GM12878 (cell line): ENCODE measurements around the gene RAB28. TPM values are rescaled to one million over a fixed set of nuclear protein-coding genes. Genes with fewer than 3 reads are reported as not detected.

Experiments used
- ATAC-seq: fragments of 200-7000 bp; cut with Tn5 transposase; 3 replicates; pipeline ENCODE4 v1.9.1; 2020; ENCODE audit warnings: mild to moderate bottlenecking, moderate library complexity
- BruUV-seq: library from RNA; stranded (reverse); fragments of 400-500 nt; replicated peaks from 2 replicates; lab custom pipeline; 2021; lab: Mats Ljungman, UMichigan
- CTCF ChIA-PET: fragments of 300-600 bp; sonication (Branson Sonifier 250); formaldehyde crosslinking; extraction: SDS; loops from one replicate; lab custom pipeline; 2021; ENCODE audit warnings: inconsistent platforms; lab: Yijun Ruan, JAX
- POLR2A ChIA-PET: fragments of 350-600 bp; formaldehyde crosslinking; extraction: SDS; loops from one replicate; lab custom pipeline; 2021; ENCODE audit warnings: inconsistent platforms; lab: Charles Lee
- RAD21 ChIA-PET: fragments of 300-600 bp; sonication (Branson Sonifier 250); formaldehyde crosslinking; loops from one replicate; lab custom pipeline; 2023; ENCODE audit warnings: antibody characterized with exemption; ENCODE audit not compliant: unreplicated experiment; lab: Charles Lee
- SMC1A ChIA-PET: fragments of 300-600 bp; sonication (Branson Sonifier 250); formaldehyde crosslinking; loops from one replicate; lab custom pipeline; 2023; ENCODE audit not compliant: unreplicated experiment, uncharacterized antibody; lab: Charles Lee
- DNase-seq: peaks from one replicate; pipeline ENCODE4 v3.0.0-alpha.2; 2011; ENCODE audit warnings: low read depth, low spot score
- FAIRE-seq: peaks from 3 replicates; lab custom pipeline; 2011; peaks lifted over from hg19 to GRCh38; lab: Jason Lieb, UNC
- H2AFZ ChIP-seq: 2 replicates; pipeline ENCODE4 v1.6.0; 2011; ENCODE audit warnings: low read depth, low read length, control low read depth; ENCODE audit not compliant: control insufficient read depth
- H3K27ac ChIP-seq: 2 replicates; pipeline ENCODE4 v1.5.1; 2011; ENCODE audit warnings: control low read depth; ENCODE audit not compliant: control insufficient read depth, insufficient read depth
- H3K27me3 ChIP-seq, 2 experiments: replicated peaks in 1 of 2; 2 replicates each; pipeline versions ENCODE4 v1.6.0 to v1.6.1; 2011; ENCODE audit warnings: low read length in 1 of 2; ENCODE audit not compliant: control insufficient read depth in 2 of 2, insufficient read depth in 2 of 2
- H3K36me3 ChIP-seq, 2 experiments: 2 replicates each; pipeline ENCODE4 v1.5.1; 2011; ENCODE audit warnings: low read length in 1 of 2; ENCODE audit not compliant: control insufficient read depth in 2 of 2, insufficient read depth in 2 of 2
- H3K4me1 ChIP-seq: 2 replicates; pipeline ENCODE4 v1.6.1; 2011; ENCODE audit warnings: mild to moderate bottlenecking, low read length, moderate library complexity, mixed read lengths; ENCODE audit not compliant: control insufficient read depth, insufficient read depth
- H3K4me2 ChIP-seq: 2 replicates; pipeline ENCODE4 v1.6.0; 2011; ENCODE audit warnings: control low read depth; ENCODE audit not compliant: control insufficient read depth, insufficient read depth
- H3K4me3 ChIP-seq: fragments of 200-600 bp; sonication (generic); 2 replicates; pipeline ENCODE4 v1.5.1; 2016
- H3K79me2 ChIP-seq: 2 replicates; pipeline ENCODE4 v1.6.0; 2011; ENCODE audit warnings: low read length; ENCODE audit not compliant: control insufficient read depth, insufficient read depth
- H3K9ac ChIP-seq: 2 replicates; pipeline ENCODE4 v1.8.0; 2011; ENCODE audit warnings: low read length, control low read depth, mixed read lengths; ENCODE audit not compliant: control insufficient read depth, insufficient read depth
- H3K9me3 ChIP-seq: replicated peaks from 3 replicates; pipeline ENCODE4 v1.5.1; 2011; ENCODE audit warnings: mild to moderate bottlenecking, low read length; ENCODE audit not compliant: control insufficient read depth, insufficient read depth
- H4K20me1 ChIP-seq: 2 replicates; pipeline ENCODE4 v1.6.0; 2011; ENCODE audit not compliant: control insufficient read depth, insufficient read depth
- ESRRA ChIP-seq: IDR thresholded peaks from 2 replicates; pipeline ENCODE4 v1.6.1; 2012; ENCODE audit warnings: mild to moderate bottlenecking, low read length, improper control_type of control experiment
- IRF3 ChIP-seq: fragments of 450-650 bp; IDR thresholded peaks from 2 replicates; pipeline ENCODE4 v1.6.1; 2014; ENCODE audit warnings: mild to moderate bottlenecking
- LARP7 ChIP-seq: fragments of 450-650 bp; IDR thresholded peaks from 2 replicates; pipeline ENCODE4 v1.6.1; 2017; ENCODE audit warnings: mild to moderate bottlenecking
- MYB ChIP-seq: fragments of 150-350 bp; IDR thresholded peaks from 2 replicates; pipeline ENCODE4 v1.6.1; 2014; ENCODE audit warnings: mild to moderate bottlenecking, low read depth, low read length, borderline replicate concordance
- NFIC ChIP-seq: IDR thresholded peaks from 2 replicates; pipeline ENCODE4 v1.6.1; 2012; ENCODE audit warnings: low read depth, mild to moderate bottlenecking, inconsistent platforms, low read length, moderate library complexity
- PKNOX1 ChIP-seq: fragments of 450-650 bp; IDR thresholded peaks from 2 replicates; pipeline ENCODE4 v1.6.1; 2016; ENCODE audit warnings: mild to moderate bottlenecking
- PML ChIP-seq: IDR thresholded peaks from 2 replicates; pipeline ENCODE4 v1.6.1; 2012; ENCODE audit warnings: low read length, inconsistent platforms
- POLR2AphosphoS2 ChIP-seq: IDR thresholded peaks from 2 replicates; pipeline ENCODE4 v1.6.1; 2011; ENCODE audit warnings: low read depth, mild to moderate bottlenecking, low read length, improper control_type of control experiment, moderate library complexity
- POU2F2 ChIP-seq: IDR thresholded peaks from 3 replicates; pipeline ENCODE4 v1.6.1; 2011; ENCODE audit warnings: low read depth, mild to moderate bottlenecking, low read length, borderline replicate concordance
- RELA ChIP-seq: fragments of 450-650 bp; IDR thresholded peaks from 2 replicates; pipeline ENCODE4 v1.8.0; 2014; ENCODE audit warnings: borderline replicate concordance; ENCODE audit not compliant: partially characterized antibody
- SKIL ChIP-seq: fragments of 450-650 bp; IDR thresholded peaks from 2 replicates; pipeline ENCODE4 v1.6.1; 2017; ENCODE audit warnings: mild to moderate bottlenecking, low read depth, inconsistent platforms; ENCODE audit not compliant: poor library complexity, severe bottlenecking
- SMC3 ChIP-seq: IDR thresholded peaks from 2 replicates; pipeline ENCODE4 v1.6.1; 2011; ENCODE audit warnings: low read length, improper control_type of control experiment, borderline replicate concordance
- STAT1 ChIP-seq: fragments of 450-650 bp; conservative IDR thresholded peaks from 2 replicates; pipeline ENCODE4 v1.6.1; 2014; ENCODE audit warnings: antibody characterized with exemption, mild to moderate bottlenecking
- TAF1 ChIP-seq: IDR thresholded peaks from 2 replicates; pipeline ENCODE4 v1.6.1; 2011; ENCODE audit warnings: mild to moderate bottlenecking, low read depth, low read length, borderline replicate concordance
- YY1 ChIP-seq: IDR thresholded peaks from 2 replicates; pipeline ENCODE4 v1.6.1; 2011; ENCODE audit warnings: low read depth, mild to moderate bottlenecking, low read length
- whole genome bisulfite sequencing: methylation state at CpG from one replicate; pipeline ENCODE4 v1.1.6; 2016; ENCODE audit warnings: low lambda C conversion rate; ENCODE audit not compliant: insufficient replicate concordance, insufficient coverage; ENCODE audit errors: missing lambda C conversion rate; 5-methylcytosine and 5-hydroxymethylcytosine counted together
- in situ Hi-C: fragments of 300-500 bp; cut with MboI; formaldehyde crosslinking; loops from 9 replicates; pipeline ENCODE4 v1.14.3; 2018; ENCODE audit warnings: mixed read lengths
- intact Hi-C: fragments of 100-400 bp; cut with micrococcal nuclease; formaldehyde crosslinking; loops from one replicate; pipeline ENCODE4 v1.14.2; 2022; ENCODE audit not compliant: unreplicated experiment
- polyA plus RNA-seq, 11 experiments: library from polyadenylated mRNA; depleted of rRNA in 4 of 11; unstranded in 6 of 11; stranded (reverse) in 5 of 11; fragments of >200 nt; fragmentation: Nextera tagmentation in 4 of 11; fragmentation: Illumina TruSeq in 1 of 11; extraction: Ambion mirVana in 4 of 11; extraction: Trizol in 1 of 11; gene quantifications; 1 replicate in 1 of 11; 2 replicates in 10 of 11; pipeline versions ENCODE4 v1.2.1 to v1.2.3, GENCODE V29; 2011 to 2016; ENCODE audit warnings: inconsistent platforms in 2 of 11, missing spikeins in 2 of 11, low read depth in 1 of 11
- total RNA-seq, 4 experiments: library from RNA; depleted of rRNA in 3 of 4; stranded (reverse); fragments of >200 nt in 3 of 4; fragmentation: Illumina TruSeq in 1 of 4; extraction: Trizol in 1 of 4; gene quantifications; 2 replicates each; pipeline versions ENCODE4 v1.2.1 to v1.2.3, GENCODE V29; 2013 to 2021
- TF ChIP-seq, protein P1 (sequence below): fragments of 450-650 bp; IDR thresholded peaks from 2 replicates; pipeline ENCODE4 v1.6.1; 2017; ENCODE audit warnings: mild to moderate bottlenecking, moderate library complexity

Gene RAB28
- total and polyA plus RNA-seq, 10 of the 15 experiments (the other 5 are each of a cell fraction or from before 2014, with no cell fraction given) = 5.8 to 29.3 (median 16.9) TPM

- ChIA-PET POLR2A (interaction anchor here (0.5 kb wide), 1 partner anchor 40 kb away, joined by 5 read pairs; no protein-coding TSS in a partner anchor), SMC1A (no interaction called here), CTCF (no interaction called here), RAD21 (no interaction called here)
- no peaks in the 10 kb centered on the region for H3K79me2 ChIP-seq
- no peak overlapping the region for H3K4me3 ChIP-seq
- ATAC-seq = no peak
- no peaks in the 10 kb centered on the region for H4K20me1 ChIP-seq
- H3K9ac ChIP-seq = no peak overlapping the region
- BruUV-seq = no TSS peak
- H3K4me1 ChIP-seq = no peaks in the 10 kb centered on the region
- no peak for FAIRE-seq
- in situ Hi-C loops (no loop called here), intact Hi-C loops (no loop called here)
- no peak overlapping the region for H3K4me2 ChIP-seq
- no peaks in the 10 kb centered on the region for H3K36me3 ChIP-seq
- no peak for DNase-seq
- no peaks in the 10 kb centered on the region for H3K9me3 ChIP-seq
- H3K27ac ChIP-seq = no peak overlapping the region
- no peak overlapping the region for H2AFZ ChIP-seq
- no peaks in the 10 kb centered on the region for H3K27me3 ChIP-seq
- 100% methylated on average over 3 of the region's 3 CpGs for WGBS
- TF ChIP-seq ESRRA (no peak), SKIL (no peak), LARP7 (no peak), RELA (no peak), NFIC (no peak), IRF3 (no peak), PML (no peak), TAF1 (no peak), SMC3 (no peak), PKNOX1 (no peak), POLR2AphosphoS2 (no peak), MYB (no peak), YY1 (no peak), STAT1 (no peak), POU2F2 (no peak)
- TF ChIP-seq, protein P1, sequence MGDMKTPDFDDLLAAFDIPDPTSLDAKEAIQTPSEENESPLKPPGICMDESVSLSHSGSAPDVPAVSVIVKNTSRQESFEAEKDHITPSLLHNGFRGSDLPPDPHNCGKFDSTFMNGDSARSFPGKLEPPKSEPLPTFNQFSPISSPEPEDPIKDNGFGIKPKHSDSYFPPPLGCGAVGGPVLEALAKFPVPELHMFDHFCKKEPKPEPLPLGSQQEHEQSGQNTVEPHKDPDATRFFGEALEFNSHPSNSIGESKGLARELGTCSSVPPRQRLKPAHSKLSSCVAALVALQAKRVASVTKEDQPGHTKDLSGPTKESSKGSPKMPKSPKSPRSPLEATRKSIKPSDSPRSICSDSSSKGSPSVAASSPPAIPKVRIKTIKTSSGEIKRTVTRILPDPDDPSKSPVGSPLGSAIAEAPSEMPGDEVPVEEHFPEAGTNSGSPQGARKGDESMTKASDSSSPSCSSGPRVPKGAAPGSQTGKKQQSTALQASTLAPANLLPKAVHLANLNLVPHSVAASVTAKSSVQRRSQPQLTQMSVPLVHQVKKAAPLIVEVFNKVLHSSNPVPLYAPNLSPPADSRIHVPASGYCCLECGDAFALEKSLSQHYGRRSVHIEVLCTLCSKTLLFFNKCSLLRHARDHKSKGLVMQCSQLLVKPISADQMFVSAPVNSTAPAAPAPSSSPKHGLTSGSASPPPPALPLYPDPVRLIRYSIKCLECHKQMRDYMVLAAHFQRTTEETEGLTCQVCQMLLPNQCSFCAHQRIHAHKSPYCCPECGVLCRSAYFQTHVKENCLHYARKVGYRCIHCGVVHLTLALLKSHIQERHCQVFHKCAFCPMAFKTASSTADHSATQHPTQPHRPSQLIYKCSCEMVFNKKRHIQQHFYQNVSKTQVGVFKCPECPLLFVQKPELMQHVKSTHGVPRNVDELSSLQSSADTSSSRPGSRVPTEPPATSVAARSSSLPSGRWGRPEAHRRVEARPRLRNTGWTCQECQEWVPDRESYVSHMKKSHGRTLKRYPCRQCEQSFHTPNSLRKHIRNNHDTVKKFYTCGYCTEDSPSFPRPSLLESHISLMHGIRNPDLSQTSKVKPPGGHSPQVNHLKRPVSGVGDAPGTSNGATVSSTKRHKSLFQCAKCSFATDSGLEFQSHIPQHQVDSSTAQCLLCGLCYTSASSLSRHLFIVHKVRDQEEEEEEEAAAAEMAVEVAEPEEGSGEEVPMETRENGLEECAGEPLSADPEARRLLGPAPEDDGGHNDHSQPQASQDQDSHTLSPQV = no peak
These were observed 113.1 kb downstream of the RAB28 start for GRCh38 chr4:13371048-13371447.
